GM21390 (cell line): ENCODE measurements around the gene OR2T10.
"Not testable (repeated sequence)": the region's sequence is repeated elsewhere in the genome, so short reads cannot be mapped to it uniquely, and the experiment has no call there.

Experiments used
- ATAC-seq: cut with Tn5 transposase; IDR thresholded peaks from one replicate; pipeline ENCODE4 v1.9.1; 2021; ENCODE audit not compliant: unreplicated experiment

OR2T10 gene

GRCh38 chr1:248597589-248597988, at the start of gene OR2T10:
Gene OR2T10, minus strand, starts transcription at chr1:248597700. Its CDS starts 3,932 bp downstream, at chr1:248593768.
- ATAC-seq = no peak

GRCh38 chr1:248645178-248645577, 47.7 kb upstream of the OR2T10 start, which contains the start of gene OR2T35:
Gene OR2T35, minus strand, starts transcription at chr1:248645278. Its CDS starts 6,020 bp downstream, at chr1:248639258.
- ATAC-seq = not testable (repeated sequence)

GRCh38 chr1:248642971-248643651, 45.6 kb upstream of the OR2T10 start:
- peak; percentile 63 for ATAC-seq

- ATAC-seq = not testable (repeated sequence)
Observed at GRCh38 chr1:248641583-248641982, 44.1 kb upstream of the OR2T10 start.

DNA sequence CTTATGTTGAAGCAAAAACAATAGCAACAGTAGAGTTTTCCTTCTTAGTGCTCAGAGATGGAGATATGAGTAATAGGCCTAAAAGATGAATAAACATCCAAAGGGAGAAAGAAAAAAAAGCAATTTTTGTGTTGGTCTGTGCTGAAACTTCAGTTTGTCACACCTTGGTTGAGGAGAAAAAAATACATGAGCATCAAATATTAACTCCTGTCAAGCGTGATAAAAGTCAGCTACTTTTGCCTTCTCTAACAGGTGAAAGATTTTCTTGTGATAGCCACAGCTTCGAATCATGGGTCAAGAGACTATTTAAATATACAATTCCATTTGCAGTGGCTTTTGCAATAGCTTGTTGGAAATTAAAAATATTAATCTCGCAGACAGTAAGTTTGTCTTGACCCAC, 43.4 kb upstream of the OR2T10 start:
- ATAC-seq = peak; percentile 48

DNA sequence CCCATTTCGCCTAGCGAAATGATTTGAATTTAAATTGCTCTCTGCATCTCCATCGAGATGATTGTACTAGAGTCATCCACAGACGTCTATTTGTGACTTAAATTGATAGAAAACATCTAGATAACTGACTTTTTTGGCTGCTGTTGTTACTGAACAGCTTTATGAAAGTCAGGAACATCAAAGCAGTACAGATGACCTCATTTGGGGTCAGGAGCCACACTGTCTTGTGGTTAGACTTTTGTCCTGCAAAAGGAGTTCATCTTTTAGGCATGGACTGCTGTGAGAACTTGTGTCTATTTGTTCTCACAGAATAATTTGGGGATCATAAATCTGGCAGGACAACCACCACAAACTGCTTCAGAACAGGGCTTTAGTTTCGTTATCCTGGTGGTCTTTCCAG, 42.2 kb upstream of the OR2T10 start:
- ATAC-seq = not testable (repeated sequence)

DNA sequence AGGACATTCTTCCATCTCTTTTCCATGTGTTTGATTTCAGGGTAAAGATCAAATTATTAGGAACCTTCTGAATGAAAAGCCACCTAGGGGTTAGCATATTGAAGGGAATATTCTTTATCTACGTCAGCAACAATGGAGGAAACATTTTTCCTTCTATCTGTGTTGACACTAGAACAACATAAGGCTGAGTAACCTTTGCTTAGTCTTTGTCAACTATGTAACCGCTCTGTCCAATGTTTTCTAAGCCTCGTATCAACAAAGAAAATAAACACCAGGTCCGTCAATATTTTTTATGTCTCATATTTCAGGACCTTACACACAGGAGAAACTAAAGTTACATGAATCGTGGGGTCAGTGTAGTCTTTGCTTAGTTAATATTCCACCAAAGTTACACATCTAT, 39.1 kb upstream of the OR2T10 start:
- ATAC-seq = not testable (repeated sequence)

DNA sequence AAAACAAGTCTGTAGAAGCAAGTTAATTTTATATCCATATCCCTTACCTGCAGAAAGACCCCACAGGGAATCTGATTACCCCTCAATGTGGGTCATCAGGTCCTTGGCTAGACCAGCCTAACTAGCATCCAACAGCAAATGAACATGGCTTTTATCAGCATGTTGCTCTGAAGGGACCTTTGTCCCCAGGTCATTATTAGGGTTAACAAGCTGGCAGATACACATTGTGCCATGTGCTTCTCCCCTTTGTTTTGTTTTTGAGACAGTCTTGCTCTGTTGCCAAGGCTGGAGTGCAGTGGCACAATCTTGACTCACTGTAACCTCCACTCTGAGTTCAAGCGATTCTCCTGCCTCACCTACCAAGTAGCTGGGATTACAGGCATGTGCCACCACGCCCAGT, 37.5 kb upstream of the OR2T10 start, which contains the start of gene OR2T11:
Gene OR2T11, minus strand, starts transcription at position 101 of the 400 bp plus-strand sequence. CDS start 7,963 bp downstream, outside the sequence.
- ATAC-seq = not testable (repeated sequence)

DNA sequence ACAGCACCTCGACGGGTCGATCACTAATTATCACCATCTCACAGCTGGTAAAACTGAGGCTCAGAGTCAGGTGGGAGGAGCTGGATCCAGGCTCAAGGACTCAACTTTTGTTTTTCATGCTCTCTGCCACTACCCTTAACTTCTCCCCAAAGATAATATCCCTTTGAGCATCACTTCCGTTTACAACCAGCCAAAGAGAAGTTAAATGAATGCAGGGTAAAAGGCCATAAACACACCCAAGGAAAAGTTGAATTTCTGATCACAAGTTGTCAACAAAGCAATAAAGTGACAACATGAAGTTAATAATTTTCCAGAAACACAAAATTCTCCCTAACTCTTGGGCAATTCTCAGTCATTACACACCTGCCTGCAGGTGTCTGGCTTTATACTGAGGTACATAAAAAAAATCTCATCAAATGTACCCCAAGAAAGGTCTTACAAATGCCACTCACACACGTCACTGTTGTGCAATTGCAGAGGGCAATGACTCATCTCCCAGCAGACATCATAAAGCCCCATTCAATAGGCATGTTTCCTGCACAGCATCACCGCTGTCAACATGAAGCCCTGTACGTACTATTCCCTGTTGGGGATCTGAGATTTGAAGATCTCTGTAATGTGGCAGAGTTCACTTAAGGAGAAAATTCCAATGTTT, 34.0 kb upstream of the OR2T10 start:
- ATAC-seq = no peak

DNA sequence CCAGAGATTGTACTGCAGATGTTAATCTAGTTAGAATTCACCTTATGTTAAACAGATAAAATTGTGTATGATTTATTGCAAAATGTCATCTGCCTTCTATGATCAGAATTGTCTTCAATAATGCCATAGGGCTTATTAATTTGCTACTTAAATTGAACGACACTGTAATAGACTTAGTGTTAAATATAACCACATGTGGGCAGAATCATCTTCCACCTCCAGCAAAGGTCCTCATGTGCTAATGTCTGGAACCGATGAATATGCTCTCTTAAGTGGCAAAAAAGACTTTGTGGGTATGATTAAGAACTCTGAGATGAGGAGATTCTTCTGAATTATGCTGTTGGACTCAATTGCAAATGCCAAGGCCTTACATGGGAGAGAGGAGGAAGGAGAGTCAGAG, 33.1 kb upstream of the OR2T10 start:
- no peak for ATAC-seq

DNA sequence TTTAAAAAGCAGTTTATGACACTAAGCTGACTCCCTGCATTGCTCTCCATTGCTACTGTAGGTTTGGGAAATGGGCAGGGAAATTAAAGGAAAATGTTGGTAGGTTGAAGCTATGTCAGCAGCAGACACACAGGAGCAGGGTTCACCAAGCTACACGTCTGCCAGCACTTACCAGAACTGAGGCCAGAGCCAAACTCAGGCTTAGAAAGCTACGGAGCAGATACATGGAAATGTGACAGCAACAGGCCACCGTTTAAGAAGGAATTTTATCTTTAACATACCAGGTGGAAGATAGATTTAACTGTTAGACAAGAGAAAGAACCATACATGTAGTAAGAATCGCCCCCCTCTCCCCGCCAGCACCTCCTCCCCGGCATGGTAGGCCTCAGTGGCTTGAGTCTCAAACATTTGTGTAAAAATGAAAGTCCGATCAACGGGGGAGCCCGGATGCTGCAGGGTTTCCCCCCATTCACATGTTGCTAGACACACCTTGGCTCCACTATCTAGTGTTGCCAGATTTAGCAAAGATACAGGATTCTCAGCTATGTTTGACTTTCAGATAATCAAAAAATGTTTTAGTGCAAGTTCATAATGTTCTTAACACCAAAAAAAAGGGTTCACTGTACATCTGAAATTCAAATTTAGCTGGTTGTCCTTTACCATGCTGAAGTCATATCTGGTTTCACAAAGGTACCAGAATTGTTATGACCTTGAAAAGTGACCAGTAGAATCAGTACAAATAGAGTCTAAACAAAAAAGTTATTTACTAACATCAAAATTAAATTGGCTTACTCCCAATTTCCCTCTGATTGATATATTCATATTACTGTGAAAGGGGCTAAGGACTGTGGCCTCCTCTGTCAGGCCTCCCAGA, 30.7 kb upstream of the OR2T10 start:
- ATAC-seq = peak; percentile 95

DNA sequence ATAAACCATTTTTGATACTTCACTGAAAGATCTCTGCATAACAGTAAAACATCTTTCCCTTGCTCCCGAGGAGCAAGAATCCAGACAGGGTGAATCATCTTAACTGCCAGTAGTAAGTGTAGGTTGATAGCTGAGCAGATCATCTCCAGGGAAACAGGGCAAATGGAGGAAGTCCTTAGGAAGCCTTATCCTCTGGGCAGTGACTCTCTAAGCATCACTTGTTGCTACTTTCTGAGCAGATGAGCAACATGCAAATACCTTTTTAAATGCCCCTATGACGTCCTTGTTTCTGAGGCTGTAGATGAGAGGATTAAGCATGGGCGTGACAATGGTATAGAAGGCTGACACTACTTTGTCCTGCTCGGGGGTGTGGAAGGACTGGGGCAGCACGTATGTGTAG, 28.5 kb upstream of the OR2T10 start:
- no peak for ATAC-seq

DNA sequence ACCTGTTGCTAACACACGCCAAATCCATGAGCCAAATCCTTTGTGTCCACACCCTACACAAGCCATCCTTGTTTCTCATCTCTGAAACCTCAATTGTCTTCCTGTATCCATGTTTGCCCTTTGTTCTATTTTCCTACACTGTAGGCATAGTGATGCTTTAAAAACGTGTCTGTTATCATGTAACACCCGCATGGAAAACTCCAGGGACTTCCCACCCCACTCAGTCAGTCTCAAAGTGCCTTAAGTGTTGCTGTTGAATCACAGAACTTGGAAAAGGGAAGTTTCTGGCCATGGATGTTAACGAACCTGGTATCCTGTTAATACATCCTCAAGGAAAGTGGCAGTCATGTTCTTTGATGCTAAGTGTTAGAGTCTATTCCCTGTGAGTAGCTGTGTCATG, 27.7 kb upstream of the OR2T10 start:
- ATAC-seq = no peak

DNA sequence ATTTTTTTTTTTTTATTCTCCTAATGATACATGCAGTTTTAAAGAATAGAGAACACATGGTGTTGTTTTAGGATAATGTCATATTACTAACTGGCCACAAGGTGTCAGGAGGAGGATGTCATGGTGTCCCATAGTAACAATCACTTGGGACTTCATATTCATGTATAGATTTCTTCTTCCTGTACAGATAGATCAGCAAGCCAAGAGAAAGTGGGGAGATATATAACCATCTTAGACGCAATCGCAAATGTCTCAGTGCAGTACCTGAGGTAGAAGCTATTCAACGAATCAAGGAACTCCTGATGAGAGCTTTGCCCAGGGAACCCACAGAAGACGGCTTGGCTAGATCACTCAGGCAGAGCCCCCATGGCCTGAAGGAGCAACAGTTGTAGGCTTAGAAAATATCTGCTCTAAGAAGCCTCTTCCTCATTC, 25.1 kb upstream of the OR2T10 start:
- peak; percentile 97 for ATAC-seq

- ATAC-seq = no peak
Observed at GRCh38 chr1:248621770-248622169, 24.3 kb upstream of the OR2T10 start.

GRCh38 chr1:248618878-248619277, 21.4 kb upstream of the OR2T10 start:
- no peak for ATAC-seq

DNA sequence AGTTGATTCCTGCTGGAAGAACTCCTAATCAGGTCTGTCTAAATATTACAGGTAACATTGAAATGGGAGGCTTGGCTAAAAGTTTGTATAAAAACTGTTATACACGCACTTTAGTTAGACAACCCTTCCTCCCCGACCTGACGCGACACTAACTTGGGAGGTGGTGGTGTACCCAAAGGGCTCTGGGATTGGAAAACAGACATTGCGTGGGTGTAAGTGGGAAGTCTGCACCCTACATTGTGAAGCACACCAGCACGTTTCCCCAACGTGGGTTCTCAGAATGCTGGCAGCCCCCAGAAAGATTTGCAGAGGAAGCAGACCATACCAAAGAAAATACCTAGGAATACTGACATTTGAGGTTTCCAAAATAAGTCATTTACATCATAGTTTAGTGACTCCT, 20.6 kb upstream of the OR2T10 start:
- ATAC-seq = no peak

- no peak for ATAC-seq
Observed at GRCh38 chr1:248613742-248614141, 16.2 kb upstream of the OR2T10 start.

DNA sequence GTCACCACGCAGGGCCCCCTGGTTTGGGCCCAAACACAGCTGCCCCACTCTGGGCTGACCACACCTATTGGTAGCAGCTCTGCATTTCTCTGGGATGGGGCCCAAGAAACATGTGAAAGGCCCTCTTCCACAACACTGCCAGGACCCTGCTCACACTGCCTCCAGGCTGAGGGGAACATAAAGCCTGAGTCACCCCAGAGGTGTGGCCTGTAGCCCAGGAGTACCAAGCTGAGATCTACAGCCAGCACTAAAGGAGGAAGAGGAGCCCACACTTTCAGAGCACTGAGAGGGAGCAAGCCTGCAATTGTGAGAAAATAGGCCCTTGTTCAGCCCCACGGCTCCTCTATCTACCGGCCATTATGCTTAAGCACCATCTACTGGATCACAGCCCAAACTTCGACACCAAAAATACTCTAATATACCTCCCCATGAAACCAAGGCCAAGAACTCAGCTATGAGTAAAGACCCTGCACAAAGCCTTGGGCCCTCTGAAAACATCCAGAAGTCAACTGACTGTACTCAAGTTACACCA, 14.4 kb upstream of the OR2T10 start:
- no peak for ATAC-seq

DNA sequence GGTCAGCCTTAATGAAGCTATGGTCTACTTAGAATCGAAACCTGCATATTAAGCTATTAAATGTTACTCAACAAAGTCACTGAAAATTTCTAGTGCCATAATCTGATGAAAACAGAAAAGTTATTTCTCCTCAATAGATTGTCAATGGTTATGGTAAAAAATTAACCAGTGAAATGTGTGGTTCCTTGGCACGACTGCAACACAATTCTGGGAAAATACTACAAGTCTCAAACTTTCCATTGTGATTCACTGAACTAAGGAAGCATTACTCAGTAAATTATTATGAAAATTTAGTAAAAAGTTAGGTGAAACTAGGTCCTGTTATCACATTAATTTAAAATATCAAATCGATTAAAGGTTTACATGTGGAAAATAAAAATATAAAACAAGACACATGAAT, 12.8 kb upstream of the OR2T10 start:
- ATAC-seq = no peak

DNA sequence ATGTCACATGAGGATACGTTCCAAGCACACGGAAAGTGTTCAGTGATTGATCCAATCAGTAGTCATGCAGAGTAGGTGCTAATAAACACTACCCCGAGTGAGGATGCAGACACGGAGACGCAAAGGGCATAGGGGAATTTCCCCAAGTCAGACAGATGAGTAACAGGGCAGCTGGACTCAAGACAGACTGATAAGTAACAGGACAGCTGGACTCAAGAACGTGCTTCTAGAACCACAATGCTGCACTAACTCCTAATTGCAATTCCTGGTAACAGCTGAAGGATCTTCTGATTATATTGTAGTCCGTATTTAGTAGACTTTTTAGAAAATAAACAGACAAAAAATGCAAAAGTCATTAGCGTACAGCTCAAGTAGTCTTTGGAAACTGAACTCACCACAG, 1.9 kb upstream of the OR2T10 start:
- ATAC-seq = no peak
